NCI-H2107 treated with DMSO at 0.1 percent for 48 hours (cell line): ENCODE data around the gene KCNJ11.
A peak's percentile ranks its signal among the peaks of the same experiment; 100 is the strongest.

Experiments
- DNase-seq: peaks from one replicate; lab custom pipeline; 2025; ENCODE audit not compliant: unreplicated experiment; lab: John Stamatoyannopoulos, UW

The KCNJ11 gene

DNA sequence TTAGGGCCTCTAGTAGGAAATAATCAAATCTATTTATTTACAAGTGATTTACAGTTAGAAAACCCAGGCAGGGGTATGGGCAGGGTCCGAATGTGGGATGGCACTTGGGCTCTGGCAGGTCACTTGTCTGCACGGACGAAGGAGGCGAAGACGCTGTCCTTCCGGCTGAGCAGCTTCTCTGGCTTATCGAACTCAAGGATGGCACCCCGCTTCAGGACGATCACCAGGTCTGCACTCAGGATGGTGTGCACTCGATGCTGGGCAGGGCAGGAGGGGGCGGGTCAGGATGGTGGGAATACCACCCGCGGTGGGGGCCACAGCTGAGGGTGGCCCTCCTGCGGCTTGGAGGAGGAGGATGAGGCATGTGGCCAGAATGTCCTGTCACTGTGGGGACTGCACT, 4.4 kb upstream of the KCNJ11 start:
- no peak for DNase-seq

DNA sequence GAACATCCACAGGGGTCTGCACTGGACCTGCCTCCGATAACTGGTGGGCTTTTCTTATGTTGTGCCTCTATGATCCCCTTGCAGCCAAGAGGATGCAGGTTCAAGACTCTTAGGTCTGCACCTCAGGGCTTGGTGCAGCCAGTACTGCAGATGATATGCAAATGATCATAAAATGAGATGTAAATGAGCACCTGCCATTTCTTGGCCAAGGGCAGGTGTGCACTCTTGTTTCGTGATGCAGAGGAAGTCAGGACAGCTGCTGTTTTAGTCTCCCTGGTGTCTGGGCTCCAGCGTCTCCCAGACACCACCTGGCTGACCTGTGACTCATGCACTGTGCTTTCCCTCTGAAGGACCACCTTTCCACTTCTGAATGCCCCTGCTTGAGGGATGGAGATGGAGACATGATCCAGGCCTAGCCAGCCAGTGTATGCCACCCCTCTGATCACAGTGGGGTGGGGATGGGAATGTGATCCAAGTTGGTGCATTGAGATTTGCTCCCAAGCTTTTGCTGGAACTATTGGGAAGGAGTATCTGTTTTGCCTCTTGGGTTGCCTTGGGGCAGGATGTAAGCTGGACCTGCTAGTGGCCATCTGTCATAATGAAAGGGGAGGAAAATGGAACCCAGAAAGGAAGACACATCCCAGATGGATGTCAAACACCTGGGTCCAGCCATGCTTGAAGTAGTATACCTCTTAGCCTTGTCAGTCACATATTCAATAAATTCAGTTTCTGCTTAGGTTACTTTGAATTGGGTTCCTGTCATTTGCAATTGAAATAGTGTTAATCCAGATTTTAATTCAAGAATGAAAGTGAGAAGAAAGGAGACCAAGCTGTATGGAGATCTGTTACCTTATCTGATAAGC, 3.3 kb upstream of the KCNJ11 start:
- DNase-seq: peak; percentile 42

- DNase-seq: no peak
Observed at GRCh38 chr11:17389957-17390649, 1.6 kb upstream of the KCNJ11 start.

GRCh38 chr11:17389211-17389956, 925 bp upstream of the KCNJ11 start:
- peak; percentile 64 for DNase-seq

- no peak for DNase-seq
Observed at GRCh38 chr11:17387811-17388210, 648 bp downstream of the KCNJ11 start.

- no peak for DNase-seq
Observed at GRCh38 chr11:17387254-17387653, 1.2 kb downstream of the KCNJ11 start.

GRCh38 chr11:17386331-17387084, 2.0 kb downstream of the KCNJ11 start:
- DNase-seq: peak; percentile 53

DNA sequence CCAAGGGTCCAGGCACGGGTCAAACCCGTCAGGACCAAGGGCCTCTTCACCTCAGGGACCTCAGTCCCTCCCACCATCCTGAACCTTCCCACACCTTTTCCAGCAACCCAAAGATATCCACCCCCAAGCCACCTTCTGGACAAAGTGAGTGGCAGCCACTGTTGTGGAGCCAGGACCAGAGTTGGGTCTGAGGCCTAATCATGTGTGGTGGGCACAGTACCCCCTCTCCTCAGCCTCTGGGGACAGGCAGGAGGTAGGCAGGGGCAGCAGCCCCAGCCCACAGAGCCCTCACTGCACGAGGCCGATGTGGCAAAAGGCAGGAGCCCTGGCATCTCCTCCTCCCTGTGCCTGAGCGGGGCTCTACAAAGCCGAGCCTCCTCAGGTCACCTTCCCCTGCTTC, 2.5 kb downstream of the KCNJ11 start:
- no peak for DNase-seq

DNA sequence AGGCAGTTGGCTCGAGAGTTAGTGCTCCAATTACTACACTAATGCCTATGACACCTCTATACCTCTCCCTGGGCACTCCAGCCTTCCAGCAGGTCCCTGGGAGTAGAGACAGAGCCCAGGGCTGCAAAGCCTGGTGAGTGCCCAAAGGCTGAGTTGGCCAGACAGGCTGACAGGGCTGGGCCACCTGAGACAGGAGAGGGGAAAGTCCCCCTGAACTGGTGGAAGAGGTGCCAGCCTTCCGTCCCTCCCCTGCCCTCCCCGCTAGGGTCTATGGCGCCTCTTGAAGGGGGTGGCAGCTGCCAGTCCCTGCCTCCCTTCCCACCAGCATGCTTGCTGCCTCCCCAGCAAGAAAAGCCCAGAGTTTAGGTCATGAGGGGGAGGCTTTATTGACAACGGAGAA, 3.0 kb downstream of the KCNJ11 start:
- no peak for DNase-seq

- peak; percentile 43 for DNase-seq
Observed at GRCh38 chr11:17384002-17384511, 4.4 kb downstream of the KCNJ11 start.

- no peak for DNase-seq
Observed at GRCh38 chr11:17383461-17383860, 5.0 kb downstream of the KCNJ11 start.

DNA sequence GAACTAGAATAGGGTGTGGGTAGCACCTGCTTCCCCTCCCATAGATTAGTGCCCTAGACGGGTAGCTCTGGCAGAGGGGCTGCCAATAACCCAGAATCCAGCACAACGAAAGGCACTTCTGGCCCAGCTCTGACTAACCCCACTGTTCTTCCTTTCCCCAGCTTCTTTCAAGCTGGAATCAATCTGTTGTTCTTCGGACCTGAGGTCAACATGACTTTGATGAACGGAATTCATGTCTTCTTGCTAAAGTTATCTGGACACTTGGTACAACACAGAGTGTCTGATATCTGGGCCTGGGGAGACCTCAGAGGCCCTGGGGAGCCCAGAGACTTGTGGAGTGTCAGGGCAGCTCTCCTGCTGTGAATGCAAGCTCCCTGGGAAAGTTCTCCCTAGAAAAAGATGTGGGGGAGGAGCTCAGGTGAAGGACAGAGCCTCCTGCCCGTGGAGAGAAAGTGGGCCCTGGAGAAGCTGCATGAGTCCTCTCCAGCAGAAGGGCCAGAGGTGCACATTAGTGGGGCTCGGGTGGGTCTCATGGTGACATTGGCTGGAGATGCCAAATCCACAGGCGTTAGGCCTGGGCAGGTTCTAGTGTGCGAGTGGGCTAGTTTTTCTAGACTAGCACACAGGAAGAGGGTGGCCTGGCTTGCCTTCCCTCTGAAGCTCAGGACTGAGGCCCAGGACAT, 6.3 kb downstream of the KCNJ11 start:
- no peak for DNase-seq

DNA sequence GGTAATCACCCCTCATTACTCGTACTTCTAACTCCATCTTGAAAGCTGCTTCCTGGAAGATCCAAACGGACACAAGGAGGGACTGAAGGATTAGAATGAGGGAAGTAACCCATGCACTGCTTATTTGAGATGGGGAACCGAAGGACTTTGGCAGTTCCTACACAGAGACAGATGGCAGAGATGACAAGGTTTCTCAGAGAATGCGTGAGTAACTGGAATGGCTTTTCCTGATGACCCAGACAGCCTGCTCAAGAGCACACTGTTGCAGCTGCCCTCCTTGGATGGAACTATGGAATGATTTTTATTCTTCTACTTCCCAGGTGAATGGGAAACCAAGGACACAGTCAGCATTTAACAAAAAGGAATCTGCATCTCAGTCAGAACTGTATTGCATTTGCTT, 7.3 kb downstream of the KCNJ11 start:
- no peak for DNase-seq

GRCh38 chr11:17379383-17380180, 8.9 kb downstream of the KCNJ11 start:
- DNase-seq: no peak

GRCh38 chr11:17378655-17379054, 9.8 kb downstream of the KCNJ11 start:
- DNase-seq: no peak

DNA sequence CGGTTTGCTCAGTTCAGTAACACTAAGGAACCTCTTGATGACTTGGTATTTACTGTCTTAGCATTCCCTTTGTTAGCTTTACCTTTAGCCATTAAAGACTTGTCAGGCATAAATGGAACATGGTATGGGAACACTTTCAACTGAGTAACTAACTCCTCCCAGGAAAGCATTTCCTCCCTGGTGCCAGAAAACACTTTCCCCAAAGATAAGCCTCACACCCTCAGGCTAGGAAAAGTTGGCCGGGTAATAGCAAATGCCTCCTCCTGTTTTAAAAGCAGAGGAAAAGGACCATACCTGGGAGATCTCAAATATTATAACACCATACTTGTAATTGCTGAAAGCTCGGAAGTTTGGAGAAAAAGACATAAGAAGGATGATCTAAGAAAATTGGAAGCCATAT, 12.0 kb downstream of the KCNJ11 start:
- DNase-seq: no peak

DNA sequence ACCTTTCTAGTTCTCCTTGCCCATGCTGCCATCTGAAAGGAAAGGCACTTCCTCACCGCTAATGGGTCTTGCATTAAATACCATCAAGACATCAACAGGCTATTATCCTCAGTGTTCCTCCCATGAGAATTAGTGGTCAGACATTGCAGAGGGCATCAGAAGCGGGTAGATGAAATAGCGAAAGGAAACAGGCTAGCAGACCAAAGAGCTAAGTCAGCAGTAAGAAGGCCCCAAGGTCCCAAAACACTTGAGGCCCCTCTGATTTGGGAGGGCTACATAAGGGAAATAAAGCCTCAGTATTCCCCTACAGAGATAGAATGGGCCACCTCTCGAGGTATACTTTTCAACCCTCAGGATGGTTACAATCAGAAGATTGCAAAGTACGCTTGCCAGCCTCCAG, 12.9 kb downstream of the KCNJ11 start:
- DNase-seq: no peak

GRCh38 chr11:17371614-17372013, 16.8 kb downstream of the KCNJ11 start:
- no peak for DNase-seq

- no peak for DNase-seq
Observed at GRCh38 chr11:17369684-17370243, 18.7 kb downstream of the KCNJ11 start.
